GM19397 (cell line): ENCODE data around the gene TNNI3K.

ENCODE experiments used
- ATAC-seq: cut with Tn5 transposase; IDR thresholded peaks from one replicate; pipeline ENCODE4 v1.9.1; 2021; ENCODE audit warnings: mild to moderate bottlenecking, moderate library complexity; ENCODE audit not compliant: unreplicated experiment

The TNNI3K gene

GRCh38 chr1:74486036-74486435, 250.8 kb downstream of the TNNI3K start:
- ATAC-seq = no peak

GRCh38 chr1:74496669-74497068, 261.5 kb downstream of the TNNI3K start:
- no peak for ATAC-seq

GRCh38 chr1:74498901-74499300, 263.7 kb downstream of the TNNI3K start:
- no peak for ATAC-seq

GRCh38 chr1:74502432-74502831, 267.2 kb downstream of the TNNI3K start:
- ATAC-seq = no peak

GRCh38 chr1:74502858-74503257, 267.7 kb downstream of the TNNI3K start:
- ATAC-seq = no peak

- ATAC-seq = peak; percentile 92
Observed at GRCh38 chr1:74504125-74504932, 269.1 kb downstream of the TNNI3K start.

- no peak for ATAC-seq
Observed at GRCh38 chr1:74504933-74505512, 269.8 kb downstream of the TNNI3K start.

GRCh38 chr1:74505928-74506710, 270.9 kb downstream of the TNNI3K start:
- no peak for ATAC-seq

GRCh38 chr1:74508449-74508848, 273.3 kb downstream of the TNNI3K start:
- no peak for ATAC-seq

- no peak for ATAC-seq
Observed at GRCh38 chr1:74512170-74512915, 277.2 kb downstream of the TNNI3K start, which contains the start of gene LRRC53. TSS of gene LRRC53 (minus strand) at chr1:74512611. CDS start at chr1:74483349, 29,262 bp downstream.

GRCh38 chr1:74513411-74514300, 278.5 kb downstream of the TNNI3K start:
- ATAC-seq = no peak

GRCh38 chr1:74517599-74518051, 282.4 kb downstream of the TNNI3K start:
- peak; percentile 77 for ATAC-seq

- ATAC-seq = no peak
Observed at GRCh38 chr1:74522148-74522547, 287.0 kb downstream of the TNNI3K start.

GRCh38 chr1:74523873-74524480, 288.8 kb downstream of the TNNI3K start:
- ATAC-seq = no peak

GRCh38 chr1:74526708-74527107, 291.5 kb downstream of the TNNI3K start:
- no peak for ATAC-seq

- no peak for ATAC-seq
Observed at GRCh38 chr1:74528123-74528522, 292.9 kb downstream of the TNNI3K start.

- ATAC-seq = no peak
Observed at GRCh38 chr1:74530892-74531291, 295.7 kb downstream of the TNNI3K start.

GRCh38 chr1:74531796-74532195, 296.6 kb downstream of the TNNI3K start:
- no peak for ATAC-seq

GRCh38 chr1:74534241-74534640, 299.1 kb downstream of the TNNI3K start:
- no peak for ATAC-seq
